Measurements from ENCODE around the gene TNFAIP1.

GRCh38 chr17:28324267-28324745 is 11.3 kb upstream of the TNFAIP1 start:
- TF ChIP-seq CTCF (IDR thresholded peaks at IDR 0.05), result no peak
- TF ChIP-seq EP300 (IDR thresholded peaks at IDR 0.05), result no peak
- no peak for TF ChIP-seq POLR2A (IDR thresholded peaks at IDR 0.05)
